Measurements from ENCODE around the gene KCNJ14.

GRCh38 chr19:48466561-48467325 lies 11.4 kb downstream of the KCNJ14 start:
- TF ChIP-seq CTCF (IDR thresholded peaks at IDR 0.05) (no peak), POLR2A (IDR thresholded peaks at IDR 0.05) (no peak)

All from vagina (tissue), 2 donors.